ENCODE results near the gene PRKAR1A.
A peak's percentile ranks its signal among the peaks of the same experiment; 100 is the strongest.

PRKAR1A gene

DNA sequence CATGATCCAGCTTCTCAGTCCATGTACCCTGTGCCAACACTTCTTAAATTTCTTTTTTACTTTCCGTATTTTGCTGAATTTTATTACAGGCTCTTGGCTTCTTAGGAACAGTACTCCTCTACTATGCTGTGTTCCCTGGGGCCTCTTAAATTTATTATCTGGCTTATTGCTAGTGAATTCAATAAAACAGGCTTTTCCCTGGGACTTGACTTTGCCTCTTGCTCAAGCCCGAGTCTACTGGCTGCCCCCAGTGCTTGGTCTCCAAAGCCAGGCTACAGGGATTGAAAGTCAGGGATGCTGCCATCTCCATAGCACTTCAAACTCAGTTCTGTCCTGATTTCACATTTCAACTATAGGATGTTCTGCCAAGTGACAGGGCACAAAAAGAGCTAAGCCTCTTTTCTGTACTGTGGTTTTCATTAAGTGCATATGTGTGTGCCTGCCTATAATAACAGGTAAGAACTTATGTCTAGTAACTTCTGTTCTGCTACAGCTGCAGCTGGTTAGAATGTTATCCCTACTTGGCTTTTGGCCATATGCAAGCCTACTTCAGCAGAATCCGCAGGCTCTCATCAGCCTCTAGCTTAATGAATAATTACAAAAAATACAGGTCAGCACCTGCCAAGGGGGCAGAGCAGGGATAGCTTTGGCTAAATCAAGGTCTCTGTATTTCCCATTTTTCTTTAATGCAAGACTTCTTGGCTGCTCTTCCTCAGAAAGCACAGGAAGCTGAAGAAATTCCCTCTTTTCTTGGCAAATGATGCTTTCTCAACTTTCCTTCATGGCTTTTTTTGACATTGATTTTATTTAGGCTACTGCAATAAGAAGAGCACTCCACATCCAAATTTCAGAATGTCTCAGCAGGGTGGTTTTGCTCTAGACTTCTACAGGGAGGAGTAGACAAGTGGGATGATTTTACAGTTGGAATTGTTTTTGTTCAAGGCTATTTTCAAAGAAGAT lies 80.7 kb downstream of the PRKAR1A start:
- Histone ChIP-seq H3K27ac (peak overlapping the region in 12 of 21 experiments; percentile 3 to 76 (median 24)), H3K4me3 (no peak overlapping the region)

- peak overlapping the region in 5 of 21 experiments; percentile 27 to 76 (median 36) for H3K27ac ChIP-seq
These were observed 82.3 kb downstream of the PRKAR1A start for GRCh38 chr17:68594552-68594951.

DNA sequence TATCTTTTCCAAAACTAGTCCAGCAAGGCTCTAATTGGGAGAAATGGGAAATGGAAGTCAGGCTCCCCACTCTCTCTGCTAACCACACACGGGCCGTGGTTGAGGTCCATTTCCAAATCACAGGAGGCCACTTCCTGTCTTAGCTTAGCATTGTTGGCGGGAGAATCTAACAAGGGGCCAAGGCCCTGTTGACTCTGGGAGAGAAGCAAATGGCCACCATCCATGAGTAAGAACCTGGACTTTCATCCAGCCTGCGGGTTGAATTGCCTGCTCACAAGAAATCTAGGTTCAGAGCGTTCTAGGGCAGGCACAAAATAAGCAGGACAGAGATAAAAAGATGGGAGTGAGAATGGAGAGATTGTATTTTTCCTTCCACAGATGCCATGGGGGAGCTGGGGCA lies 83.3 kb downstream of the PRKAR1A start:
- Histone ChIP-seq H3K27ac (peak overlapping the region in 6 of 21 experiments; percentile 27 to 76 (median 43)), H3K4me3 (no peak overlapping the region)

More at GRCh38 chr17:68594552-68594951, 82.3 kb downstream of the PRKAR1A start:
- H3K4me3 ChIP-seq = no peak overlapping the region

DNA sequence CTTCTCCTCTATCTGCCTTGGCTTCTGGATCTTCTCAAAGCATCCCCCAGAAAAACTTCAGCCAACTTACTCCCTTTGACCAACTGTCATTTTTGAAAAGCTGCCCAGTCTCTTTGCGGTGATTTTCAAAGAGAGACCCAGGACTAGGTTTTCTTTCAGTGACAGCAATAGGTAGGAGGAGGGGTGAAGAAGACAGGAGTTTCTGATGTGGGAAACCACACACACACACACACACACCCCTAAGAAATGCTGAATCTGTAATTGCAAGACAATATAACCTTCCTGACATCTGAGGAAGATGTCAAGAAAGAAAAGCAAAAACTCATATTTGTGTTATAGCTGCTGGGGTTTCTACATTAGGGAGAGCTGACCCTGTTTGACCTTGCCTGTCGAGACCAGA lies 83.8 kb downstream of the PRKAR1A start:
- Histone ChIP-seq H3K27ac (peak overlapping the region in 5 of 21 experiments; percentile 28 to 76 (median 57)), H3K4me3 (no peak overlapping the region)

GRCh38 chr17:68596411-68596945 lies 84.2 kb downstream of the PRKAR1A start:
- no peak overlapping the region for H3K4me3 ChIP-seq
- peak overlapping the region in 1 of 21 experiments; percentile 76 for H3K27ac ChIP-seq

DNA sequence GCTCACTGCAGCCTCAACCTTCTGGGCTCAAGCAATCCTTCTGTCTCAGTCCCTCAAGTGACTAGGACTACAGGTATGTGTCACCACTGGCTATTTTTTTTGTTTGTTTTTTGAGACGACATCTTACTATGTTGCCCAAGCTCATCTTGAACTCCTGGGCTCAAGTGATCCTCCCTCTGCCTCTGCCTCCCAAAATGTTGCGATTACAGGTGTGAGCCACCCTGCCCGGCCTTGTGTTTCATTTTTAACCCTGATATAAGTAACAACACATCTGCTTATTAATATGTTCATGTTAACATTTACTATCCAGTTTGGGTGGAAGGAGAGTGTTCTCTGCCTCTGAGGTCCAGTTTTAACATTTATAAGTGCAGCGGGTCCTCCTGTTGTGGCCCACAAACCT lies 85.8 kb downstream of the PRKAR1A start:
- peak overlapping the region in 13 of 21 experiments; percentile 10 to 94 (median 85) for H3K27ac ChIP-seq
- H3K4me3 ChIP-seq = peak overlapping the region in 3 of 7 experiments; percentile 1 to 54 (median 48)

DNA sequence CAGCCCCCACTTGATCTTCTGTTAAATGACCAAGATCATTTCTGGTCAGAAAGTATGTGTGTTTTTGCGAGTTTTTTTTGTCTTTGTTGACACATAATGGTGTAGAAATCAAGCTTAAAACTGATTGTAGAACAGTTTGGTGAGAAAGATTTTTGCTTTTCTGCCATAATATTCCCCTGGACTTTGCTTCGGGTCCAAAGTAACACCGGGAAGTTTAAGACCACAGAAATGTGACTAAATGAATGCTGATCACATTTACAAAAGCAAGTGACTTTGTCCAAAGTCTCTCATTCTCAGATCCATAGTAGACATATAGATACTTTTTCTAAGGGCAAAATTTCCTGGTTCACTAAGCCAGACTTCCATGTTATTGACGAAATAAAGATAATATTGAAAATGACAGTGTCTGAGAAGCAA lies 86.3 kb downstream of the PRKAR1A start:
- peak overlapping the region; percentile 47 to 67 (median 53) for H3K4me3 ChIP-seq
- H3K27ac ChIP-seq = peak overlapping the region in 18 of 21 experiments; percentile 21 to 94 (median 84)

DNA sequence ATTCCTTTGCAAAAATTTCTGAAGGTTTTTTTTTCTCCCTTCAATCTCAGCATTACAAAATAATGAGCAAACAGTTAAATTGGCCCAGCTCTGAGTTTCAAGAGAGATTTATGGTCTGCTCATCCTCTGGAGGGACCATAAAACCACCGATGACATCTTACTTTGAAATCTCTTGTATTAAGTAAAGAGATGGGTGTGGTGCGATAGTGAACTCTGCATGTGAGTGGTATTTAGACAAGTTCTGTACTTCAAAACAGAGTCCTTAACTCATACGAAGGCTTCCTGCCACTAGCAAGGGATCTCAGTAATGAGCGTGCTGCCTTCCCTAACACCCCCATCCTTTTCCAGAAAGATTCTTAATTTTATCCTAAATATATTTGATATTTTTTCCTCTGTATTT lies 86.9 kb downstream of the PRKAR1A start:
- Histone ChIP-seq H3K27ac (peak overlapping the region in 20 of 21 experiments; percentile 63 to 94 (median 88)), H3K4me3 (peak overlapping the region; percentile 47 to 67 (median 53))

GRCh38 chr17:68599552-68600066 lies 87.4 kb downstream of the PRKAR1A start:
- Histone ChIP-seq H3K27ac (peak overlapping the region; percentile 63 to 94 (median 88)), H3K4me3 (peak overlapping the region; percentile 47 to 67 (median 53))

DNA sequence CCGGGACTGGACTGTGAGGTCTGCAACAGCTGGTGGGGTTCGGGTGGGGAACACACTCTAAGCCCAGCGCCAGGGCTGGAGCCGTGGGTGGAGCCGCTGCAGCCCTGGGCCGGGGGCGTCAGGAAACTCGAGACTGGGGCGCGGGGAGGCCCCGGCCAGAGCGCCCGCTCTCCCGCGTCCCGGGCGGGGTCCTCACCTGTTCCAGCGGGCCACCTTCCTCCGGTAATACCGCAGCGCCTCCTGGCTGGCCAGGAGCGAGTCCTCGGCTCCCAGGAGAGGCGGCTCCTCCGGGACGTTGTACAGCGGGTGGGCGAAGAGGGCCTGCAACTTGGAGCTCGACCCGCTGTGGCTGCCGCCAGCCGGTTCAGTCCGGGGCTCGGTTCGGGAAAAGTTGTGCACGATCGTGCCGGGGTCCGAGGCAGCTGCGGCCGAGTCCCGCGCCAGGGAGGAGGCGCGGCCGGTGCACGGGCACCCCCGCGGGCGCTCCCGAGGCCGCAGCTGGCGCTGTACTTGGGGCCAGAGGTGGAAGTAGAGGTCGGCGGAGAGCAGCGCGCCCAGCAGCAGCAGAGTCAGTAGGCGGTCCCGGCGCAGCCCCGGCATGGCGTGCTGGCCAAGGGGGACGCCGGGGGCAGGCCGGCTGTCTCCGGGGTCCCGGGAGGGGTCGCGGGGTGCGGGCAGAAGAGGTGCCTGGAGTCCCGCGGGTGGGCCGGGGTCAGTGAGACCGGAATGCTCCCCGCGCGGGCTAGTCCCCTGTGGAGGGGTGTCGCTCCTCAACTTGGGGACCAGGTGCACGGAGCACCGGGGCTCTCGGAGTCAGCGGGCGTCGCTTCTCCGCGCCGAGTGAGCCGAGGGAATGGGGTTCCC lies 88.1 kb downstream of the PRKAR1A start:
- Histone ChIP-seq H3K27ac (peak overlapping the region; percentile 63 to 94 (median 88)), H3K4me3 (peak overlapping the region; percentile 47 to 67 (median 53))

All from skin epidermis (tissue), 12 donors.